ENCODE results near the gene RRN3.
"Not testable (repeated sequence)": the region's sequence is repeated elsewhere in the genome, so short reads cannot be mapped to it uniquely, and the experiment has no call there.

Gene RRN3

GRCh38 chr16:15135483-15136360 lies 41.6 kb upstream of the RRN3 start:
- H3K27ac ChIP-seq (ENCODE audit: low read depth, low read length); H2BK5ac ChIP-seq (ENCODE audit: low read depth, low read length, poor library complexity); H3K18ac ChIP-seq (ENCODE audit: low read length); H2AFZ ChIP-seq (ENCODE audit: insufficient read depth, low read length, poor library complexity); H3K9me3 ChIP-seq (ENCODE audit: insufficient read depth, low read depth, low read length); H3K4me1 ChIP-seq (ENCODE audit: control insufficient read depth in 1 of 2, insufficient read depth in 2 of 2, low read length in 2 of 2); H3K14ac ChIP-seq (ENCODE audit: low read length); H3K27me3 ChIP-seq (ENCODE audit: insufficient read depth, low read length); H3K4ac ChIP-seq (ENCODE audit: low read depth, low read length); H2BK120ac ChIP-seq (ENCODE audit: insufficient read depth, low read length, poor library complexity); H4K8ac ChIP-seq (ENCODE audit: low read depth, low read length); H3K79me2 ChIP-seq (ENCODE audit: control insufficient read depth, insufficient read depth, low read length, poor library complexity); H3K9ac ChIP-seq (ENCODE audit: low read length); H3K79me1 ChIP-seq (ENCODE audit: low read length); H2BK12ac ChIP-seq (ENCODE audit: low read length); DNase-seq; H2AK5ac ChIP-seq (ENCODE audit: low read length); H4K91ac ChIP-seq (ENCODE audit: low read depth, low read length); H3K4me3 ChIP-seq (ENCODE audit: low read depth, low read length); H3K4me2 ChIP-seq (ENCODE audit: low read length); H4K12ac ChIP-seq (ENCODE audit: low read depth, low read length); H3K23ac ChIP-seq (ENCODE audit: low read length): not testable (repeated sequence)
- H3K36me3 ChIP-seq (ENCODE audit: control insufficient read depth in 1 of 2, insufficient read depth in 2 of 2, low read length in 2 of 2), result peaks cover 10 to 18% of the 10 kb centered on the region in 2 experiments
- no CpG with 5 or more reads among the region's 50 CpGs for WGBS (ENCODE audit: extremely low coverage, insufficient coverage, insufficient read length)

DNA sequence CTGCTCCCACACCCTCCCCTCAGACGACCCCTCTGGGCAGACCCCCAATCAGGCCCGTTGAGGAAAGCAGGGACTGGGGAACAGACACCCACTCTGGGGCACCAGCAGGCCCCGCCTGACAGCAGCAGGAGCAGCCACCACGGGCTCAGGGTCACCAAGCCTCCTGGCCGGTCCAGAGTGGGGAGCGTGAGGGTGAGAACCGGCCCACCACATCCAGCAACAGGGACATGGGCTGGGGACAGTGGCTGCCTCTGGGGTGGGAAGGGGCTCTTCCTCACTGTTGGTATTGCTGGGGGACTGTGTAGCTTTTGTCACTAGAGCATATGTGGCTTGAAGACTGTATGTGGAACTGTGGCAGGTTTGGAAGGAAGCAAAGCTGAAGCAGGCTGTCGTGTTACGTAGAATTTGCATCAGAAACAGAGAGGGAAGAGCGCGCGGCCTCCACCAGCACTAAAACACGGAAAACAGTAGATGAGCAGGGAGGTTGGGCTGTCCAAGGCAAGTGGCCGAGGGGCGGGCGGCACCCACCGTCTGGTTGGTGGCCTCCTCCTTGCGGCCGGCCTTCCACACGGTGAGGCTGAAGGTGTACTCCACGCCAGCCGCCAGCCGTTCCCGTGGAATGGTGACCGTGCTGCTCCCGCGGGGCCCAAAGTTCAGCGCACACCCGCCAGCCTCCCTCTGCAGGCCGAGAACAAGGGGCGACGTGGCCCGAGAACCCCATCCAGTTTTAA lies 40.8 kb upstream of the RRN3 start:
- not testable (repeated sequence) for H4K91ac ChIP-seq (ENCODE audit: low read depth, low read length); H3K23ac ChIP-seq (ENCODE audit: low read length); H2AFZ ChIP-seq (ENCODE audit: insufficient read depth, low read length, poor library complexity); H2BK12ac ChIP-seq (ENCODE audit: low read length); H3K4me3 ChIP-seq (ENCODE audit: low read depth, low read length); H3K9me3 ChIP-seq (ENCODE audit: insufficient read depth, low read depth, low read length); H2BK5ac ChIP-seq (ENCODE audit: low read depth, low read length, poor library complexity); H3K4ac ChIP-seq (ENCODE audit: low read depth, low read length); H3K4me1 ChIP-seq (ENCODE audit: control insufficient read depth in 1 of 2, insufficient read depth in 2 of 2, low read length in 2 of 2); H3K79me1 ChIP-seq (ENCODE audit: low read length); H3K18ac ChIP-seq (ENCODE audit: low read length); H3K14ac ChIP-seq (ENCODE audit: low read length); H4K12ac ChIP-seq (ENCODE audit: low read depth, low read length); H2AK5ac ChIP-seq (ENCODE audit: low read length); H3K27ac ChIP-seq (ENCODE audit: low read depth, low read length); H3K9ac ChIP-seq (ENCODE audit: low read length); H2BK120ac ChIP-seq (ENCODE audit: insufficient read depth, low read length, poor library complexity); H3K79me2 ChIP-seq (ENCODE audit: control insufficient read depth, insufficient read depth, low read length, poor library complexity); DNase-seq; H3K27me3 ChIP-seq (ENCODE audit: insufficient read depth, low read length); H3K4me2 ChIP-seq (ENCODE audit: low read length); H4K8ac ChIP-seq (ENCODE audit: low read depth, low read length)
- no CpG with 5 or more reads among the region's 33 CpGs for WGBS (ENCODE audit: extremely low coverage, insufficient coverage, insufficient read length)
- peaks cover 12 to 22% of the 10 kb centered on the region in 2 experiments for H3K36me3 ChIP-seq (ENCODE audit: control insufficient read depth in 1 of 2, insufficient read depth in 2 of 2, low read length in 2 of 2)

DNA sequence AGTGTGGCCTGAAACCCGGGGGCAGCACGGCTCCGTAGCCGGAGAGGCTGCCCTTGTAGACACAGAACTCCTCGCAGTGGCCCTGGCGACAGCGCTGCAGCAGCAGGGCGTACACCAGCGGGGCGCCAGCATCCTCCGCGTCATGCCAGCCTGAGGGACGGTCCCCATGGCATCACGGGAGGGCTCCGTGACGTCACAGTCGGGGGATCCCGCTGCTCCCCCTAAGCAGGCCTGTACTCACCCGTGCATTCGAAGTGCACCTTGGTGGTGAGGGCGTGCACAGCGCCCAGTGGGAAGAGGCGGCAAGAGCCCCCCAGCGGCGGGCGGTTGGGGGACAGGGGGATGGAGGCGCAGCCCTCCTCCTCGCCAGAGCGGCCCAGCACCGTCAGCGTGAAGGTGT lies 39.5 kb upstream of the RRN3 start:
- not testable (repeated sequence) for H3K18ac ChIP-seq (ENCODE audit: low read length); H2BK12ac ChIP-seq (ENCODE audit: low read length); H3K4ac ChIP-seq (ENCODE audit: low read depth, low read length); DNase-seq; H3K14ac ChIP-seq (ENCODE audit: low read length); H3K79me1 ChIP-seq (ENCODE audit: low read length); H4K12ac ChIP-seq (ENCODE audit: low read depth, low read length); H2BK120ac ChIP-seq (ENCODE audit: insufficient read depth, low read length, poor library complexity); H3K27ac ChIP-seq (ENCODE audit: low read depth, low read length); H3K9me3 ChIP-seq (ENCODE audit: insufficient read depth, low read depth, low read length); H2AFZ ChIP-seq (ENCODE audit: insufficient read depth, low read length, poor library complexity); H4K8ac ChIP-seq (ENCODE audit: low read depth, low read length); H4K91ac ChIP-seq (ENCODE audit: low read depth, low read length); H3K79me2 ChIP-seq (ENCODE audit: control insufficient read depth, insufficient read depth, low read length, poor library complexity); H2AK5ac ChIP-seq (ENCODE audit: low read length); H3K4me2 ChIP-seq (ENCODE audit: low read length); H3K23ac ChIP-seq (ENCODE audit: low read length); H3K27me3 ChIP-seq (ENCODE audit: insufficient read depth, low read length); H2BK5ac ChIP-seq (ENCODE audit: low read depth, low read length, poor library complexity); H3K9ac ChIP-seq (ENCODE audit: low read length); H3K4me3 ChIP-seq (ENCODE audit: low read depth, low read length); H3K4me1 ChIP-seq (ENCODE audit: control insufficient read depth in 1 of 2, insufficient read depth in 2 of 2, low read length in 2 of 2)
- H3K36me3 ChIP-seq (ENCODE audit: control insufficient read depth in 1 of 2, insufficient read depth in 2 of 2, low read length in 2 of 2), result peaks cover 15 to 24% of the 10 kb centered on the region in 2 experiments
- no CpG with 5 or more reads among the region's 31 CpGs for WGBS (ENCODE audit: extremely low coverage, insufficient coverage, insufficient read length)

DNA sequence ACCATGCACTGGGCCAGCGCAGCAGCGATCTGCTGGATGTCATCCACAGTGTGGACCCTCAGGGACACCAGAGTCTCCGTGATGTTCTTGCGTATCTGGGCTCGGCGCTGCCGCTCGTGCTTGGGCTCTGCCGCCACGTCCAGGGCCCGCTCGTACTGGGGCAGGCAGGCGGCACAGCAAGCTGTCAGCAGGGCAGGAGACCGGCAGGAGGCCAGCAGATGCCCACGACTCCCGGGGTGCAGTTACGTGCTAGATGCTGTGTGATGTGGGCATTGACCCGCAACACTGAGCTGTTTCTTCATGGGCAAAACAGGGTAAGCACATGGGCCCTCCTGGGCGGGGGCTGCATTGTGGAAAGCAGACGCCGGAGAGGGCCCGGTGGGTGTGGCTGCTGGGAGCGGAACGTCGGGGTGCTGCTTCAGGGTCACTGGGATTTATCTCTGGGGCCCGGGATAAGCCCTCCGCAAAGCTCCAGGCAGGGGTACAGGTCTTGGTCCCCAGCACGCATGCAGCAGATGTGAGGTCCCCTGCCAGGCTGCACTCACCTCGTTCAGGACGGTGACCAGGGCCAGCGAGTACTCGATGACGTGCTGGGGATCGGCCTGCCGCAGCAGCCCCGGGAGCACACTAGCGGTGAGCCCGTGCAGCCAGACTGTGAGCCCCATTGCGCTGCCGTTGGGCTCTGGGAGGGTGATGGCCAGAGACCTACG lies 38.8 kb upstream of the RRN3 start:
- H3K23ac ChIP-seq (ENCODE audit: low read length); H3K18ac ChIP-seq (ENCODE audit: low read length); H3K4me2 ChIP-seq (ENCODE audit: low read length); H2BK5ac ChIP-seq (ENCODE audit: low read depth, low read length, poor library complexity); H3K79me2 ChIP-seq (ENCODE audit: control insufficient read depth, insufficient read depth, low read length, poor library complexity); H2BK120ac ChIP-seq (ENCODE audit: insufficient read depth, low read length, poor library complexity); H3K79me1 ChIP-seq (ENCODE audit: low read length); H3K27ac ChIP-seq (ENCODE audit: low read depth, low read length); DNase-seq; H2AFZ ChIP-seq (ENCODE audit: insufficient read depth, low read length, poor library complexity); H4K12ac ChIP-seq (ENCODE audit: low read depth, low read length); H3K9me3 ChIP-seq (ENCODE audit: insufficient read depth, low read depth, low read length); H3K9ac ChIP-seq (ENCODE audit: low read length); H3K4me3 ChIP-seq (ENCODE audit: low read depth, low read length); H2BK12ac ChIP-seq (ENCODE audit: low read length); H4K91ac ChIP-seq (ENCODE audit: low read depth, low read length); H3K4me1 ChIP-seq (ENCODE audit: control insufficient read depth in 1 of 2, insufficient read depth in 2 of 2, low read length in 2 of 2); H3K4ac ChIP-seq (ENCODE audit: low read depth, low read length); H3K27me3 ChIP-seq (ENCODE audit: insufficient read depth, low read length); H2AK5ac ChIP-seq (ENCODE audit: low read length); H4K8ac ChIP-seq (ENCODE audit: low read depth, low read length); H3K14ac ChIP-seq (ENCODE audit: low read length): not testable (repeated sequence)
- no CpG with 5 or more reads among the region's 41 CpGs for WGBS (ENCODE audit: extremely low coverage, insufficient coverage, insufficient read length)
- H3K36me3 ChIP-seq (ENCODE audit: control insufficient read depth in 1 of 2, insufficient read depth in 2 of 2, low read length in 2 of 2), result peaks cover 18 to 26% of the 10 kb centered on the region in 2 experiments

All from trophoblast cell (in vitro differentiated cells and primary cell).